Loucy (cell line): ENCODE data around the gene UBE4B.

Experiments used
- EZH2phosphoT487 ChIP-seq: fragments of 200-600 bp; IDR thresholded peaks from 2 replicates; pipeline ENCODE4 v1.6.1; 2018; ENCODE audit warnings: antibody characterized with exemption, mild to moderate bottlenecking, moderate library complexity, borderline replicate concordance
- TF ChIP-seq, protein P1 (sequence below): fragments of 200-600 bp; sonication (generic); conservative IDR thresholded peaks from 2 replicates; pipeline ENCODE4 v1.5.1; 2014; ENCODE audit warnings: mild to moderate bottlenecking, antibody characterized with exemption, low read length

DNA sequence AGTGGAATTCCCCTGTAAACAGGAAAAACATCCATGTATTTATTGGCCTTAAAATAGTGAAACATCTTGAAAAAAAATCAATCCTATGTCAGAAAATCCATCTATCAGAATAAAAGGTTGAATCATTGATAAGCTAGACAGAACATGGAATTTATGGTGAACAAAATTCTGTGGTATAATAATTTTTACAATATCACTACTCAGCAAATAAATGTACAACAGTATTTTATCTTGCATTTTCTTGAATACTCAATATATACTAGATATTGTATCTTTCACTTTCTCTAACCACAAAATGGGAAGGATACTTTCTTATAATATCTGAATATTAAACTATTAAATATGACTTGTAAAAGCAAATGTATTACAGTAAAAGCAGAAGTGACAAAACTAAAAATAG lies 5.7 kb upstream of the UBE4B start:
- TF ChIP-seq, protein P1, sequence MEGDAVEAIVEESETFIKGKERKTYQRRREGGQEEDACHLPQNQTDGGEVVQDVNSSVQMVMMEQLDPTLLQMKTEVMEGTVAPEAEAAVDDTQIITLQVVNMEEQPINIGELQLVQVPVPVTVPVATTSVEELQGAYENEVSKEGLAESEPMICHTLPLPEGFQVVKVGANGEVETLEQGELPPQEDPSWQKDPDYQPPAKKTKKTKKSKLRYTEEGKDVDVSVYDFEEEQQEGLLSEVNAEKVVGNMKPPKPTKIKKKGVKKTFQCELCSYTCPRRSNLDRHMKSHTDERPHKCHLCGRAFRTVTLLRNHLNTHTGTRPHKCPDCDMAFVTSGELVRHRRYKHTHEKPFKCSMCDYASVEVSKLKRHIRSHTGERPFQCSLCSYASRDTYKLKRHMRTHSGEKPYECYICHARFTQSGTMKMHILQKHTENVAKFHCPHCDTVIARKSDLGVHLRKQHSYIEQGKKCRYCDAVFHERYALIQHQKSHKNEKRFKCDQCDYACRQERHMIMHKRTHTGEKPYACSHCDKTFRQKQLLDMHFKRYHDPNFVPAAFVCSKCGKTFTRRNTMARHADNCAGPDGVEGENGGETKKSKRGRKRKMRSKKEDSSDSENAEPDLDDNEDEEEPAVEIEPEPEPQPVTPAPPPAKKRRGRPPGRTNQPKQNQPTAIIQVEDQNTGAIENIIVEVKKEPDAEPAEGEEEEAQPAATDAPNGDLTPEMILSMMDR = no peak
- no peak for TF ChIP-seq EZH2phosphoT487
